A549 (cell line): Measurements from ENCODE around the gene MESP2. TPM values are rescaled to one million over a fixed set of nuclear protein-coding genes. Genes with fewer than 3 reads are reported as not detected.

Source experiments
- ATAC-seq, 2 experiments: fragments of 200-7000 bp in 1 of 2; fragments of >200 bp in 1 of 2; cut with Nextera tagmentation in 1 of 2; cut with Tn5 transposase in 1 of 2; 3 replicates each; pipeline versions ENCODE4 v1.8.0 to v1.9.1; 2018 to 2020; ENCODE audit warnings: mild to moderate bottlenecking in 1 of 2, moderate library complexity in 1 of 2
- CTCF ChIA-PET: fragments of 300-600 bp; sonication (Branson Sonifier 250); formaldehyde crosslinking; extraction: SDS; loops from one replicate; lab custom pipeline; 2021; ENCODE audit warnings: antibody characterized with exemption, inconsistent platforms; lab: Yijun Ruan, JAX
- POLR2A ChIA-PET: fragments of 350-600 bp; formaldehyde crosslinking; extraction: SDS; loops from one replicate; lab custom pipeline; 2021; ENCODE audit warnings: antibody characterized with exemption, inconsistent platforms; lab: Yijun Ruan, JAX
- DNase-seq, 2 experiments: peaks; one replicate each; pipeline versions ENCODE4 v3.0.0 to v3.0.0-alpha.2; 2011 to 2016; ENCODE audit warnings: low read depth in 1 of 2, low spot score in 1 of 2
- FAIRE-seq: peaks from 2 replicates; lab custom pipeline; 2011; peaks lifted over from hg19 to GRCh38; lab: Jason Lieb, UNC
- H3K27ac ChIP-seq, 2 experiments: fragments of >200 bp; sonication (Bioruptor Twin); formaldehyde crosslinking; 3 replicates each; pipeline ENCODE4 v1.5.1; 2016 to 2017
- H3K4me1 ChIP-seq: fragments of >200 bp; sonication (Bioruptor Twin); formaldehyde crosslinking; 3 replicates; pipeline ENCODE4 v1.6.1; 2016
- H3K4me2 ChIP-seq: fragments of >200 bp; sonication (Bioruptor Twin); formaldehyde crosslinking; 3 replicates; pipeline ENCODE4 v1.6.1; 2016
- H3K4me3 ChIP-seq: fragments of >200 bp; sonication (Bioruptor Twin); formaldehyde crosslinking; 3 replicates; pipeline ENCODE4 v1.5.1; 2016
- H3K9me3 ChIP-seq: fragments of >200 bp; sonication (Bioruptor Twin); formaldehyde crosslinking; 3 replicates; pipeline ENCODE4 v1.6.1; 2016
- BHLHE40 ChIP-seq: IDR thresholded peaks from 2 replicates; pipeline ENCODE4 v1.6.1; 2012; ENCODE audit warnings: low read depth, low read length, inconsistent platforms
- CBX8 ChIP-seq: fragments of 200-600 bp; sonication (generic); IDR thresholded peaks from 2 replicates; pipeline ENCODE4 v1.6.1; 2016
- CEBPB ChIP-seq, 2 experiments: fragments of >200 bp in 1 of 2; sonication (Bioruptor Twin) in 1 of 2; formaldehyde crosslinking in 1 of 2; IDR thresholded peaks; 2 replicates each; pipeline ENCODE4 v1.6.1; 2012 to 2016
- CHD4 ChIP-seq: fragments of 200-600 bp; sonication (generic); IDR thresholded peaks from 2 replicates; pipeline ENCODE4 v1.6.1; 2016; ENCODE audit warnings: antibody characterized with exemption, mild to moderate bottlenecking, borderline replicate concordance
- EP300 ChIP-seq, 2 experiments: fragments of >200 bp; sonication (Bioruptor Twin); formaldehyde crosslinking; IDR thresholded peaks; 2 replicates in 1 of 2; 3 replicates in 1 of 2; pipeline ENCODE4 v1.6.1; 2016 to 2017
- FOSL2 ChIP-seq, 2 experiments: fragments of 450-650 bp in 1 of 2; fragments of >200 bp in 1 of 2; sonication (Bioruptor Twin) in 1 of 2; formaldehyde crosslinking; IDR thresholded peaks; 2 replicates each; pipeline versions ENCODE4 v1.5.0 to v1.6.1; 2016 to 2020; ENCODE audit warnings: mild to moderate bottlenecking in 1 of 2, moderate library complexity in 1 of 2
- HDAC2 ChIP-seq: fragments of 200-600 bp; sonication (generic); IDR thresholded peaks from 2 replicates; pipeline ENCODE4 v1.6.1; 2016
- JUN ChIP-seq, 2 experiments: fragments of >200 bp; sonication (Bioruptor Twin); formaldehyde crosslinking; IDR thresholded peaks; 2 replicates in 1 of 2; 3 replicates in 1 of 2; pipeline ENCODE4 v1.6.1; 2016 to 2017
- JUNB ChIP-seq: fragments of >200 bp; sonication (Bioruptor Twin); formaldehyde crosslinking; IDR thresholded peaks from 2 replicates; pipeline ENCODE4 v1.6.1; 2016
- MAFK ChIP-seq: fragments of 450-650 bp; IDR thresholded peaks from 2 replicates; pipeline ENCODE4 v1.6.1; 2014; ENCODE audit not compliant: partially characterized antibody
- POLR2AphosphoS2 ChIP-seq: conservative IDR thresholded peaks from 2 replicates; pipeline ENCODE4 v1.6.1; 2012; ENCODE audit warnings: low read length, improper control_type of control experiment, inconsistent platforms
- RNF2 ChIP-seq: fragments of 200-600 bp; sonication (generic); IDR thresholded peaks from 2 replicates; pipeline ENCODE4 v1.6.1; 2016; ENCODE audit warnings: low read depth, mild to moderate bottlenecking, antibody characterized with exemption, moderate library complexity, borderline replicate concordance
- ZFP36 ChIP-seq: fragments of 450-650 bp; IDR thresholded peaks from 2 replicates; pipeline ENCODE4 v1.6.1; 2014; ENCODE audit warnings: borderline replicate concordance; ENCODE audit not compliant: partially characterized antibody
- ZNF302 ChIP-seq: fragments of 250-450 bp; sonication (Bioruptor Pico); IDR thresholded peaks from 2 replicates; pipeline ENCODE4 v1.9.0; 2021; ENCODE audit warnings: inconsistent platforms, mild to moderate bottlenecking, moderate library complexity
- WGBS: methylation state at CpG from one replicate; pipeline ENCODE4 v1.1.6; 2017; ENCODE audit errors: missing lambda C conversion rate; 5-methylcytosine and 5-hydroxymethylcytosine counted together
- polyA plus RNA-seq, 4 experiments: library from polyadenylated mRNA; depleted of rRNA in 3 of 4; stranded (reverse); fragments of >200 nt; fragmentation: RNase III in 1 of 4; extraction: RNeasy Plus Mini Kit Qiagen cat#74134 plus additional on column Dnase treatment in 1 of 4; gene quantifications; 2 replicates in 3 of 4; 3 replicates in 1 of 4; pipeline ENCODE4 v1.2.3, GENCODE V29; 2011 to 2017
- TF ChIP-seq, protein P1 (sequence below): fragments of 250-450 bp; sonication (Bioruptor Pico); IDR thresholded peaks from 2 replicates; pipeline ENCODE4 v1.5.0; 2021; ENCODE audit warnings: mild to moderate bottlenecking, moderate library complexity, borderline replicate concordance
- TF ChIP-seq, protein P2 (sequence below): fragments of 200-600 bp; sonication (generic); IDR thresholded peaks from 2 replicates; pipeline ENCODE4 v1.6.1; 2016; ENCODE audit warnings: antibody characterized with exemption, mild to moderate bottlenecking, moderate library complexity
- TF ChIP-seq, protein P3 (sequence below): IDR thresholded peaks from 2 replicates; pipeline ENCODE4 v1.6.1; 2012; ENCODE audit warnings: low read depth, borderline replicate concordance
- TF ChIP-seq, protein P4 (sequence below): fragments of >200 bp; sonication (Bioruptor Twin); formaldehyde crosslinking; IDR thresholded peaks from 3 replicates; pipeline ENCODE4 v1.6.1; 2016

MESP2 gene
- polyA plus RNA-seq, 2 of the 4 experiments (the other 2 are of a cell fraction), result 0.22 to 0.57 TPM

DNA sequence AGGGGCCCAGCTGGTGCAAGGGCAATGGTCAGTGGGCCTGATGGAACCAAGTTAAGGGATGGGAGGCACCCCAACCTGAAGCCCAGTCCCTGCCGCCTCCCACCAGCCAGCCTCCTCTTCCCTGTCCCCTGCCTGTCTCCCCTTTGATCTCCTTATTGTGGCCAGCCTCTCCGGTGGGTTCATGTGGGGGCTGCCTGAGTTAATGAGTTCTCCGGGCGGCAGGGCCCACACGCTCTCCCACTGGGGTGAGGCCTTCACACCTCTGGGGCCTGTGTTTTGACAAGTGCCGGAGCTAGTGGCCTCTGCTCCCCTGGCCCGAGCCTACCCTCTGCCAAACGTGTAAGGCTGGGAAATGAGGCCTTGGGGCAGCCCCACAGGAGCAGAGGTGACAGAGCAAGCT, 17.8 kb upstream of the MESP2 start:
- no peak for DNase-seq
- ATAC-seq, result no peak
- POLR2A ChIA-PET, result no interaction called here
- TF ChIP-seq MAFK (no peak), RNF2 (no peak), HDAC2 (no peak), POLR2AphosphoS2 (no peak), FOSL2 (IDR thresholded peaks at IDR 0.05) (no peak), FOSL2 (CRISPR knock-in tag; IDR thresholded peaks at IDR 0.05) (no peak), EP300 (IDR thresholded peaks at IDR 0.05) (no peak), CHD4 (no peak), ZFP36 (no peak), JUNB (no peak), CBX8 (no peak), JUN (IDR thresholded peaks at IDR 0.05) (no peak)
- TF ChIP-seq, protein P1, sequence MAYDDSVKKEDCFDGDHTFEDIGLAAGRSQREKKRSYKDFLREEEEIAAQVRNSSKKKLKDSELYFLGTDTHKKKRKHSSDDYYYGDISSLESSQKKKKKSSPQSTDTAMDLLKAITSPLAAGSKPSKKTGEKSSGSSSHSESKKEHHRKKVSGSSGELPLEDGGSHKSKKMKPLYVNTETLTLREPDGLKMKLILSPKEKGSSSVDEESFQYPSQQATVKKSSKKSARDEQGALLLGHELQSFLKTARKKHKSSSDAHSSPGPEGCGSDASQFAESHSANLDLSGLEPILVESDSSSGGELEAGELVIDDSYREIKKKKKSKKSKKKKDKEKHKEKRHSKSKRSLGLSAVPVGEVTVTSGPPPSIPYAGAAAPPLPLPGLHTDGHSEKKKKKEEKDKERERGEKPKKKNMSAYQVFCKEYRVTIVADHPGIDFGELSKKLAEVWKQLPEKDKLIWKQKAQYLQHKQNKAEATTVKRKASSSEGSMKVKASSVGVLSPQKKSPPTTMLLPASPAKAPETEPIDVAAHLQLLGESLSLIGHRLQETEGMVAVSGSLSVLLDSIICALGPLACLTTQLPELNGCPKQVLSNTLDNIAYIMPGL (CRISPR knock-in tag), result no peak
- TF ChIP-seq, protein P2, sequence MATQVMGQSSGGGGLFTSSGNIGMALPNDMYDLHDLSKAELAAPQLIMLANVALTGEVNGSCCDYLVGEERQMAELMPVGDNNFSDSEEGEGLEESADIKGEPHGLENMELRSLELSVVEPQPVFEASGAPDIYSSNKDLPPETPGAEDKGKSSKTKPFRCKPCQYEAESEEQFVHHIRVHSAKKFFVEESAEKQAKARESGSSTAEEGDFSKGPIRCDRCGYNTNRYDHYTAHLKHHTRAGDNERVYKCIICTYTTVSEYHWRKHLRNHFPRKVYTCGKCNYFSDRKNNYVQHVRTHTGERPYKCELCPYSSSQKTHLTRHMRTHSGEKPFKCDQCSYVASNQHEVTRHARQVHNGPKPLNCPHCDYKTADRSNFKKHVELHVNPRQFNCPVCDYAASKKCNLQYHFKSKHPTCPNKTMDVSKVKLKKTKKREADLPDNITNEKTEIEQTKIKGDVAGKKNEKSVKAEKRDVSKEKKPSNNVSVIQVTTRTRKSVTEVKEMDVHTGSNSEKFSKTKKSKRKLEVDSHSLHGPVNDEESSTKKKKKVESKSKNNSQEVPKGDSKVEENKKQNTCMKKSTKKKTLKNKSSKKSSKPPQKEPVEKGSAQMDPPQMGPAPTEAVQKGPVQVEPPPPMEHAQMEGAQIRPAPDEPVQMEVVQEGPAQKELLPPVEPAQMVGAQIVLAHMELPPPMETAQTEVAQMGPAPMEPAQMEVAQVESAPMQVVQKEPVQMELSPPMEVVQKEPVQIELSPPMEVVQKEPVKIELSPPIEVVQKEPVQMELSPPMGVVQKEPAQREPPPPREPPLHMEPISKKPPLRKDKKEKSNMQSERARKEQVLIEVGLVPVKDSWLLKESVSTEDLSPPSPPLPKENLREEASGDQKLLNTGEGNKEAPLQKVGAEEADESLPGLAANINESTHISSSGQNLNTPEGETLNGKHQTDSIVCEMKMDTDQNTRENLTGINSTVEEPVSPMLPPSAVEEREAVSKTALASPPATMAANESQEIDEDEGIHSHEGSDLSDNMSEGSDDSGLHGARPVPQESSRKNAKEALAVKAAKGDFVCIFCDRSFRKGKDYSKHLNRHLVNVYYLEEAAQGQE, result no peak
- H3K4me1 ChIP-seq, result peaks cover 13% of the 10 kb centered on the region; the same call in 2 of the 3 replicates
- 87% methylated on average over 8 of the region's 8 CpGs for WGBS
- no peak overlapping the region for H3K4me2 ChIP-seq
- no peak overlapping the region for H3K4me3 ChIP-seq
- FAIRE-seq, result no peak
- no peaks in the 10 kb centered on the region for H3K9me3 ChIP-seq
- CTCF ChIA-PET, result interaction anchor here (0.7 to 17.7 kb wide), 10 partner anchors 8 to 328 kb away, joined by 3 to 491 read pairs (median 47); partner anchors contain the start of genes AP3S2, MESP1 and MESP2
- H3K27ac ChIP-seq, result no peak overlapping the region

DNA sequence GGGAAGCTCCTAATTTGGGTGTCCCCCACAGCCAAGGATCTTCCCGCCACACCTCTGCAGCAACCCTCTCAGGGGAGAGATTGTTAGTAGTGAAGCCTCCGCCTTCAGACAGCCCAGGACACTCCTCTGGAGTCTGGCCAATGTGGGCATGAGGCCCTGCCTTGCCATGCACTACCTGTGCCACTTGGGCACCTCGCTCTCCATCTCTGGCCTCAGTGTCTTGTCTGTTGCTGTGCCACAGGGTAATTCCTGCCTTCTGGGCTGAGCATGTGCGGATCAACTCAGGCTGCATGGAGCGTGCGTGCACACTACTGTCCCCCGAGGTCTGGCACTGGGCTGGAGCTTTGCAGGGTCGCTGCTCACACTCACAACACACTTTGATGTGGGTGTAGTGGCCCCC, 17.2 kb upstream of the MESP2 start:
- FAIRE-seq (no peak), ATAC-seq (no peak), DNase-seq (no peak)
- WGBS, result 81% methylated on average over 8 of the region's 8 CpGs
- ChIA-PET CTCF (interaction anchor here (0.7 to 17.7 kb wide), 13 partner anchors 9 to 327 kb away, joined by 3 to 491 read pairs (median 38); partner anchors contain the start of genes AP3S2, MESP1 and MESP2), POLR2A (no interaction called here)
- Histone ChIP-seq H3K27ac (no peak overlapping the region), H3K4me1 (peaks cover 13% of the 10 kb centered on the region; the same call in 2 of the 3 replicates), H3K9me3 (no peaks in the 10 kb centered on the region), H3K4me3 (no peak overlapping the region), H3K4me2 (no peak overlapping the region)
- TF ChIP-seq, protein P3, sequence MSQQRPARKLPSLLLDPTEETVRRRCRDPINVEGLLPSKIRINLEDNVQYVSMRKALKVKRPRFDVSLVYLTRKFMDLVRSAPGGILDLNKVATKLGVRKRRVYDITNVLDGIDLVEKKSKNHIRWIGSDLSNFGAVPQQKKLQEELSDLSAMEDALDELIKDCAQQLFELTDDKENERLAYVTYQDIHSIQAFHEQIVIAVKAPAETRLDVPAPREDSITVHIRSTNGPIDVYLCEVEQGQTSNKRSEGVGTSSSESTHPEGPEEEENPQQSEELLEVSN, result no peak
- TF ChIP-seq, protein P1 (CRISPR knock-in tag), result no peak
- TF ChIP-seq ZNF302 (CRISPR knock-in tag), result no peak
- TF ChIP-seq, protein P4, sequence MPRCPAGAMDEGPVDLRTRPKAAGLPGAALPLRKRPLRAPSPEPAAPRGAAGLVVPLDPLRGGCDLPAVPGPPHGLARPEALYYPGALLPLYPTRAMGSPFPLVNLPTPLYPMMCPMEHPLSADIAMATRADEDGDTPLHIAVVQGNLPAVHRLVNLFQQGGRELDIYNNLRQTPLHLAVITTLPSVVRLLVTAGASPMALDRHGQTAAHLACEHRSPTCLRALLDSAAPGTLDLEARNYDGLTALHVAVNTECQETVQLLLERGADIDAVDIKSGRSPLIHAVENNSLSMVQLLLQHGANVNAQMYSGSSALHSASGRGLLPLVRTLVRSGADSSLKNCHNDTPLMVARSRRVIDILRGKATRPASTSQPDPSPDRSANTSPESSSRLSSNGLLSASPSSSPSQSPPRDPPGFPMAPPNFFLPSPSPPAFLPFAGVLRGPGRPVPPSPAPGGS, result no peak
- TF ChIP-seq BHLHE40, result no peak
- TF ChIP-seq JUN (IDR thresholded peaks at IDR 0.05), result no peak
- TF ChIP-seq CEBPB (IDR thresholded peaks at IDR 0.05), result no peak
